SW480 (cell line): Measurements from ENCODE around the gene PML.

Experiments used
- DNase-seq: peaks from one replicate; pipeline ENCODE4 v3.0.0-alpha.2; 2016; ENCODE audit warnings: low spot score

Gene PML

DNA sequence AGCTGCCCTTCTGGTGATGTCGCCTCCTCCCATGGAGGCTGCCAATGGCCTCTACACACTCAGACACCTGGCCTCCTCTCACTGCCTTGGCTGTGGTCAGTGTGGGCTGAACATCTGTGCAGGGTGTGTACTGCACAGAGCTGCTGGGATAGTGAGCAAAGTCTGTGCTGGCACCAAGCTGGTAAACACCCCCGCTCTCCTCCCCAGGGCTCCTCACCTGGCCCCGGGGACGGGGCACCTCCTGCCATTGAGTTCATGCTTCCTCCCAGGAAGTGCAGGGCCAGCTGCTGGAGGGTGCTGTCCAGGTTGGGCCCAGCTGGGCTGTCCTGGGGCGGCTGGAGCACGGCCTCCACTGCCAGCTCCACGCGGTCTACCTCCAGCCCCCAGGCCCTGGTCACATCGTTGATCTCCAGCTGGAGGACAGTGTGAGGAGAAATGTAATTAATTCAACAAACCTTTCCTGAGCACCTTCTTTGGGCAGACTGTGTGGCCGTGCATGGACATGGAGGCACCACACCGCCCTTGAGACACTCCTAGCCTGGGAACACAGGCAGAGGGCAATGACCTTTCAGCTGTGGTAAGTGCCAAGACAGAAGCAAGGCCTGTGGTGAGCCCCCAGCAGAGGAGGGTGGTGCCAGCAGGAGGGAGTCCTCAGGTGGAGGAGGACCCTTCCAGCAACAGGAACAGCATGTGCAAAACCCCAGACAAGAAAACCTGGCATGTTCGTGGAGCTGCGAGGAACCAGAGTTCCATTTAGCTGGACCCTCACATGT, 9.2 kb upstream of the PML start:
- peak; percentile 62 for DNase-seq

DNA sequence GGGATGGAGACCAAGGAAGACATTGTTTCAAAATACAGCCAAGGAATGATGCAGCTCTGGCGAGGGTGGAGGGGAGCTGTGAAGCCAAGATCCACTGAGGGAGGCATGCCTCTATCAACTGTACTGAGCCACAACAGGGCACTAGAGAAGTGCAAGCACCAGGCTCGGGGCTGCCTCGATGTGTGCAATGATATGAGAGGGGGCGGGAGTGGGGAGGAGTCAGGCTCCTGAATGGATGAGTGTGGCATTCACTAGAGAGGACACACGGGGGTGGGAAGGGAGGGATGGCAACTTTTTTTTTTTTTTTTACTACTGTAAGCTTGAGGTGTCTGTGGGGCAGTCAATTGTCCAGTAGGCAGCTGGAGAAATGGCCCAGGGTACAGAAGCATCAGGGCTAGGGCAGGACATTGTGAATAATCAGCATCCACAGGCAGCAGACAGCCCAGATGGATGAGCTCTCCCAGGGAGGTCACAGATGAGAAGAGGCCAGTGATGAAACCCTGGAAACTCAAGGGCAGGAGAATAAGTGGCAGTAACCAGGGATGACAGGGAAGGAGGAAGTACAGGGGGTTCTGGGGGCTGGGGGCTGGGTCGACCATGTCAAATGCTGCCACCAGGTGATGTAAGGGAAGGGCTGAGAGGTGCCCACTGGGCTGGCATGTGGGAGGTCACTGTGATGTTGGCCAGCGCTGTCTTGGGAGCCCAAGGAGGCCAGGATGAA, 8.3 kb upstream of the PML start:
- DNase-seq = no peak

DNA sequence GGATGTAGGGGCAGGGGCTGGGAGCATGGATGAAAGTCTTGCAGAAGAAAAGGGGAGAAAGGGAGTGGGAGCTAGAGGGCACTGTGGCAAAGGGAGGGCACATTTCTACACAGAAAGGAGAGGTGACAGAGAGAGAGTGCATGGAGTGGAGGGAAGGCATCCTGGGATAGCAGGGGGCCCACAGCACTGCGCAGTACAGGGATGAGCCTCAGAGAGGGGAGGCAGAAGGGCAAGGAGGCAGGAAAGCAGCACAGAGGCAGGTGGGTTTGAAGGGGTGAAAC, 7.8 kb upstream of the PML start:
- no peak for DNase-seq

DNA sequence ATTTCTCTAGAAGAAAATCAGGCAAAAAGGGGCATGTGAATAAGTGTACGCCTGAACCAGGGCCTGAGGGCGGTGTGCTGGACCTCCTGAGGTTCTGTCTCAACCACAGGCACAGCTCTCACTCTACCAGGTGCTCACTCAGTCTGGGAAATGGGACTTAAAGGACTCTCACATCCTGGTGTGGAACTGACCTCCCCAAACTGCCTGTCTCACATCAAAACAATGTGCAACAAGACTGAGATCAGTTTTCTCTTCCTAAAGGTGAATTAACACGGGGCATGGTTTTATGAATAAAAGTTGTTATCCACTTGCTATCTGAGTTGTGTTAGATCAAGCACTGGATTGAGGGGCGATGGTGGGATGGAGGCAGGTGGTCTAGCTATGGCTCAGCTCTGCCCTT, 7.3 kb upstream of the PML start:
- DNase-seq = no peak

DNA sequence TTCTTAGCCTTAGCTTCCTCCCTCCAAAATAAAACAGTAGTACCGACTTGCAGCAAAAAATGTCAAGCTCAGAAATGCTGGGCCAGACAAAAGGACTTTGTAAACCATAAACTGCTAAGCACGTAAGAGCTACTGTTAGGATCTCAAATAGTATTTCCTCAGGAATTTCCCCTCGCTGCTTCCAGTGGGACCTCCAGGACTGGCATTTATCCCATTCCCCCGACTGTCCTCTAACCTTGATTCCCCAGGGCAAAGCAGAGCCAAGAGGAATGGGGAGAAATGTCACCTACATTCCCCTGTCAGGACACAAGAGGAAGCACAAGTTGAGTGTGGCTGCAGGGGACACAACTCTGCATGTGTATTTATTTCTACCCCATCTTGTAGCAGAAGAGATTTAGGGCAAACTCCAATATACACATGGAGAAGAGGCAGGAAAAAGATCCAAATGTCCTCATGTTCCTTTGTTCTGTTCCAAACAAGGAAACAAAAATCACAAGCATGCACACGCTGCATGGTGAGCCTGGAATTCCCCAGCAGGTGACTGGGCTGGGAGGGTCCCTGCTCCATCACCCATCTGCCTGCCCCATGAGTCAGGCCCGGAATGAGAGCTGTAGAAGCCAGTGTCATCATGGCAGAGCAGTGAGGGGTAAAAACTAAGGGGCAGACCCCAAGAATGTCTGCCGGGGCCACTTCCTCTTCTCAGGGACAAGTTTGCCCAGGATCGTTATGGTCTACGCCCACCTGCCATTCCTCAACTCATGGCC, 6.7 kb upstream of the PML start:
- DNase-seq = no peak

DNA sequence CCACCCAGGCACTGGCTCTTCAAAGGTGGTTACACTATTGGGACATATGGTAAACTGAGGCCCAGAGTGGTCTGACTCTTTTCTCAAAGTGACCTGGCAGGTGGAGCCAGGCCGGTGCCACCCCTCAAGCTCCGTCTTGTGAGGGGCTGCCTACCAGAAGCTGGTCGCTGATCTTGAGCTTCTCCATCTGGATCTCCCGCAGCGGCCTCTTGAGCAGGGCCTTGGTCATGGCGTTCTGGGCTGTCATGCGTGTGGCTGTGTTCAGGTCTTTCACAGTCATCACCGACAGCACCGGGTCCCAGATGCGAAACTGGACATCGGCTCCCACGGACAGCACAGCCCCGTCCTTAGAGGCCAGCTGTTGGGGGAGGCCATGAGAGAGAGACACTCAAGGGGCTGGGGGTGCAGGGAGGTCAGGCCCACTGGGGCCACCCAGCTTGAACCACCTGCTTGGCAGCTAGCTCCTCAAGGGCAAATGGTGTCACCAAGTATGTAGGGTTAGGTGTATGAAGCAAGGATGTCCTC, 6.0 kb upstream of the PML start:
- DNase-seq = no peak

DNA sequence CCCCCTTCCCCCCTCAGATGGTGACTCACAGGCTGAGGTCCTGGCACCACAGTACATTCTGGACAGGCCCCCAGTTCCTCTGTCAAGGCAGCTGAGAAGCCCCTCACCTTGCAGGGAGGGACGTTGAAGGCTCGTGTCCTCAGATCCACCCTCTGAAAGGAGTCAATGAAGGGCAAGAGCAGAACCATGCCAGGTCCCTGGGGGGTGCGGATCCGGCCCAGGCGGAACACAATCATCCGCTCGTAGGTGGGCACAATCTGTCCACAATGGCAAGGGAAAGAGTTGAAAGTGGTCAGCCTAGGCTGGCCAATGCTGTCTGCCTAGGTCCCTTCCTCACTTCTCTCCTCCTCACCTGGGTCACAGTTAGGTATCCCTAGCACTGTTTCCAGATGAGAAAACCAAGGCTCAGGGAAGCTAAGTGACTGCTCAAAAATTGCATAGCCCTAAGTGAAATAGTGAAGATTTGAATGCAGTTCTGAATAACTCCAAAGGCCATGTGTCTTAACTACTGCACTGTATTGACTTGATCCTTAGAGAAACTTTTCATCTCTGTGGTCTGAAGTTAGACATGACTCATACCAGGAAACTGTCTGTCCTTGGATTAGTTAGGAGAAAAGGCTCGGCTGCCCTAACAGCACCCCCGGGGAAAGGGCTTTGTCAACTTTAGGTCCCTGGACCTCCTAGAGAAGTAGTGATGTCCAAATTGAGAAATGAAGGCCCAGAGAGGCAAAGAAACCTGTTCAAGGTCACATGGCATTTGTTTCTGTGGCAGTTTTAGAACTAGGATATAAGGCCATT, 5.3 kb upstream of the PML start:
- peak; percentile 60 for DNase-seq

DNA sequence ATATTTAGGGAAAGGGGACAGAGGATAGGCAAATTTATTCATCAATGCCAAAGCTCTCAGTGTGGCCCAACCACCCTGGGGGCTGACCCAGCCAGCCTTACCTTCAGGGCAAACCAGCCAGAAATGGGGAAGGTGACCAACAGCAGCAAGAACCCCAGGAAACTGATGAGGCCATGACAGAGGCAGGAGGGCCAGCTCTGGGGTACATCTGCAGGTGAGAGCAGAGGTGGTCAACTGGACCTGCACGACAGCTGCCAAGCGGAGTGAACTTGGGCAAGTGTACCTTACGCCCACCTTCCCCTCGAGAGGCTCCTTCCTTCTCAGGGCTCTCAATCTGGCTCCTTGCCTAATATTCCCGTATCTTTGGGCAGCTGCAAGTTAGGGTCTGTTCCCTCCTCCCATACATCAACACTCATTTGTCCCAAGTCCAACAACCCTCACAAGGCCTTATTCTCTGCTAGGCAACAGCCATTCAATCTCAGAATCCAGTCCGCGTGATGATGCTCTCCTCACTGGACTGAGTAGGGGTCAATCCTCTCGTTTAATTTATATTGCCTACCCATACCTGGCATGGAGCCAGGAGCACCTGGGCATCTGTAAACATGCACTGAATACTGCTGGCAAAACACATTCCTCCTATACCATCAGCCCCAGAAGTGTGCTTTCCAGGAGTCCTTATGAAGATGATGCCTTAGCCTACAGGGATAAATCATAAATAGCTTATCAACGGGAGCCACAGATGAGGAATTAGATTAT, 4.1 kb upstream of the PML start:
- DNase-seq = no peak

DNA sequence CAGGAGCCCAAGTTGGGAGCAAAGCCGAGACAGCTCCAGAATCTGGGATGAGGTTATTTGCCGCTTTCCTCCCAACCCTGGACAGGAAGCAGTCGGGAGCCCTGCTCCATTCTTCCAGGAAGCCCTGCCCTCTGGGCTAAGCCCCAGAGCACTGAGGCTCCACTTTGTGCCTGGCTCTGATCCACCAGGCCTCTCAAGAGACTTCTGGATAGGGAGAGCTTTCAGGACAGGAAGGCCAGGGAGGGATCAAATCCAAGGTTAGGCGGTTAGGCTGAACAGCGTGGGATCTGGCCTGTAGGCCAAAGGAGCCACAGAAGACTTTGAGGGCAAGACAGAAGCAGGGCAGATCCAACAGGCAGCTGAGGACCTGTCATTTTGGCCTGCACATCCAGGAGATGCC, 3.3 kb upstream of the PML start:
- no peak for DNase-seq

DNA sequence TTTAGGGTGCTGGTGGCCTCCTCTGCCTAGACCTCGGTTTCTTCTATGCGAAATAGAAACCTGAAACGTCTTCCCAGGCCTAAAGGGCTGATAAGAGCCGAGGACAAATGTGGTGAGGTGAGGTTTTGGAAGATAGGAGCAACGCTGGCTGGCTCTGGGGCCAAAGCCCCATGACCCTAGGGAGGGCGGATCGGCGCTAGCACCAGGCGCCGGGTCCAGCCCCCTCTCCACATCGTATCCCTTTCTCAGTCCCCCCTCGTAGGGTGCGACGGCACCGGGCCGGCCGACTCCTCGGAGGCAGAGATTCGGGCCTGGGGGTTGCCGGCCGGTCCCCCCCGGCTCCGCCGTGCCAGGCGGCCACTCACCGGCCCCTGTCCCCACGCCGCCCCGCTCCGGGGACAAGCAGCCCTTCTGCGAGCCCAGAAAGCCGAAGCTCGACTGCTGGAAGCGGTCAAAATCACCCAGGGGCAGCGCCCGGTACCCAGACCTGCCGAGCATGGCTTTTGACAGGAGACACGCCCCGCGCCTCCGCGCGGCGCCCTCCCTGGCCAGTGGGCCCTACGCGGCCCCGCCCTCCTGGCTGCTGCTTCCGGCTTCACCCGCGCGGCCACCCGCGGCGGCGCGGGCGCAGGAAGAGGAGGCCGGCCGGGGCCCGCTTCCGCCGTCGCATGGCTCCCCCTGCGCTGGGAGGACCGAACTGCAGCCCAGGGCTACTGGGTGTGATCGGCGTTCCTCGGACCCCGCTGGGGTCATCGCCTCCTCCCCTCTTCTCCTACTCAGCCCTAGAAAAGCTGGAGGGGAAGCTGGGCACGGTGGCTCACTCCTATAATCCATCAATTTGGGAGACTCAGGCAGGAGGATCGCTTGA, 2.6 kb upstream of the PML start, which contains the start of gene STOML1:
Gene STOML1 (minus strand): TSS at position 570 of the 868 bp plus-strand sequence. CDS start 72 bp downstream, at position 498.
- DNase-seq = peak; percentile 89

DNA sequence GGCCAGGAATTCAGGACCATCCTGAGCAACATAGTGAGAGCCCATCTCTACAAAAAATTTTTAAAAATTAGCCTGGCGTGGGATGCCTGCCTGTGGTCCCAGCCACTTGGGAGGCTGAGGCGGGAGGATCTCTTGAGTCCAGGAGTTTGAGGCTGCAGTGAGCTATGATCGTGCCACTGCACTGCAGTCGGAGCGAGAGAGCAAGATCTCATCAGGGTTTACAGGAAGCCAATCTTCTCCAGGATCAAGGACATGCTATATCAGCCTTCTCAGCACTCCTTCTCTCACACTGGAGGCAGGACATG, 2.0 kb upstream of the PML start:
- DNase-seq = no peak

DNA sequence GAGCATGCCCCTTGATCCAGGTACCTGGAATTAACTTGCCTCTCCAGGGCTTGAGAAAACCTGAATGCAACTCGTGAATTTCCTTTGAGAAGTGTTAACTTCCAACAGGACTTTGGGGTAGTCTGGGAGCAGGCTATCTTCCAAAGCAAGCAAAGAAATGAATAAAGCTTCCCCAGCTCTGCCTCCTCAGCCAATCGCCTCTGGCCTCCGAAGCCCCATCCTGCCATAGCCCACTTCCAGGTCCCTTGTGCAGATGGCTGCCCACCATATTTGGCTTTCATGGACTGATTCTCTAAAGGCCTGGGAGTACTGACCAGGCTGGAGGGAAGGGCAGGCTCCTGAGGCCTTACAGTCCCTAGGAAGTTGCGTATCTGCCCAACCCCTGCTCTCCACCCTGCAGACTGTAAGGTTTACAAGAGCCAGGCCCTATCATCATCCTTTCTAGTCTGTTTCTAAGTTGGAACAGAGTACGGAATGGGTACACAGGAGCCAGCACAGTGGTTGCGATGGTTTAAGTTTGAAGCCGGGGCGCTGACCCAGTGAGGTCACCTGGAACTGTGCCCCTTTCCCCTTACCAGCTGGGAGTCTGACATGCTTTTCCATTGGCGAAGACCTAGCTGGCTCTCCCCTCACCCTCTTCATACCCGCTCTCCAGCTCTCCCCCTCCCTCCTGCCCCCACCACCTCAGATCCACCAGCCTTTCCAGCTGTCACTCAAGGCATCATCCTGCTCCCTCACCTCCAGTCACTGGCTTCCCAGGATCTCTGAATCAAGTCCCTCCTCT, 1.1 kb upstream of the PML start:
- DNase-seq = no peak

DNA sequence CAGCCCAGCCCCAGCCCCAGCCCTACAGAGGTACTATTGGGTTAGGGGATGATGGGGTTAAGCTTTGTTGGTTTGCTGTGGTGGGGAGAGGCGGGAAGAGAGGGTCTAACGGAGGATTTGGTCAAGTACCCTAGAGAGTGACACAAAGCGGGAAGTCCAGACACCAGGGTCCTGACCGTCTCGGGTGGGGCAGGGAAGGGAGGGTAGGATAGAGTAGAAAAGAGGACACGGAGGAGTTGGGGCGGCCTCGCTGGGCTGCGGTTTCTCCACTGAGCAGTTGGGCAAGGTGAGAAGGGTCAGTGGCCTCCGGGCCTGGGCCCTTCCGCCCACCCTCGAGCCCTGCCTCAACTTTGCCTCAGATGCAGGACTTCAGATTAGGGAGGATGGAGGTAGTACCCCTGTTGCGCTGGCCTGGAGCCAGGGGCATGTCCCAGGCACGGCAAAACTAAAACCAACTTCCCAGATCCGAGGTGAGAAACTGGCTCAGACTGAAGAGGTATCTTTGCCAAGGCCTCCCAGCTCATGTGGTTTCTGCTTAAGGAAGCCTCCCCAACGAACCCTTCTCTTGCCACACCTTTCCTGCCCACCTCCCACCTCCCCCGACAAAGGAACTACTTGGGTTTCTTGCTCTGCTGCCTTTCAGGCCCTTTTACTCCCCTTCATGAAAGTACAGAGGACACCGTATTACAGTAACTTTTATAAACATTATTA, 551 bp downstream of the PML start:
- DNase-seq = no peak

DNA sequence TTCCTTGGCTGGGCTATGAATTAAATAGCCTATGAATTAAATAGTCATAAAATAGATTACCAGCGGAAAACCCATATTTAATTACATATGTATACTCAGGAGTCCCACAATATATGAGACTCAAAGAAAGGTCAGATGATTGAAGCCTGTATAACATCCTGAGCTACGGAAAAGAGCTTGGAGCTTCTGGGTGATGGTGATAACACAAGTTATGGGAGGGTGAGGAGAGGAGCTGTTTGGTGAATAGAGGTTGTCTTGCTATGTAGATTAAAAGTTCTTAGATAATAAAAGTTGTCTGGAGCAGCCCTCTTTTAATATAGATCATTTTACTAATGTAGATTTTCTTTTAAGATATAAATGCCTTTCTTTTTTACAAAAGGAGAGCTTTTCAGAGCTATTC, 1.8 kb downstream of the PML start:
- no peak for DNase-seq

DNA sequence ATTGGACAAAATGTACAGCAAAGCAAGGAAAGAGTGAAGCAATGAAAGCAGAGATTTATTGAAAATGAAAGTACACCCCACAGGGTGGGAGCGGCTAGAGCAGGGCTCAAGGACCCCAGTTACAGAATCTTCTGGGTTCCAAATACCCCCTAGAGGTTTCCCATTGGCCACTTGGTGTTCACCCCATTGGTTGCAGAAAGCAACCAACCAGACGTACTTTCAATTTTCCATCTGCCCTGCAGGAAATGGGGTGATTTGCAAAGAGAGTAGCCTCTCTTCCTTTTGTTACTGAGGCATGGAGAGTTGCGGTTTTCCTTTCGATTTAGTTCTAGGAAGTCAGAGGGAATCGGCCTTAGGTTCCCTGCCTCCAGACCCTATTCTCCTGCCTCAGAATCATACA, 2.4 kb downstream of the PML start:
- no peak for DNase-seq

DNA sequence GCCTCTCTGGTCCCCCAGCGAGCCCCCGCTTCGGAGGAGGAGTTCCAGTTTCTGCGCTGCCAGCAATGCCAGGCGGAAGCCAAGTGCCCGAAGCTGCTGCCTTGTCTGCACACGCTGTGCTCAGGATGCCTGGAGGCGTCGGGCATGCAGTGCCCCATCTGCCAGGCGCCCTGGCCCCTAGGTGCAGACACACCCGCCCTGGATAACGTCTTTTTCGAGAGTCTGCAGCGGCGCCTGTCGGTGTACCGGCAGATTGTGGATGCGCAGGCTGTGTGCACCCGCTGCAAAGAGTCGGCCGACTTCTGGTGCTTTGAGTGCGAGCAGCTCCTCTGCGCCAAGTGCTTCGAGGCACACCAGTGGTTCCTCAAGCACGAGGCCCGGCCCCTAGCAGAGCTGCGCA, 3.5 kb downstream of the PML start:
- no peak for DNase-seq

DNA sequence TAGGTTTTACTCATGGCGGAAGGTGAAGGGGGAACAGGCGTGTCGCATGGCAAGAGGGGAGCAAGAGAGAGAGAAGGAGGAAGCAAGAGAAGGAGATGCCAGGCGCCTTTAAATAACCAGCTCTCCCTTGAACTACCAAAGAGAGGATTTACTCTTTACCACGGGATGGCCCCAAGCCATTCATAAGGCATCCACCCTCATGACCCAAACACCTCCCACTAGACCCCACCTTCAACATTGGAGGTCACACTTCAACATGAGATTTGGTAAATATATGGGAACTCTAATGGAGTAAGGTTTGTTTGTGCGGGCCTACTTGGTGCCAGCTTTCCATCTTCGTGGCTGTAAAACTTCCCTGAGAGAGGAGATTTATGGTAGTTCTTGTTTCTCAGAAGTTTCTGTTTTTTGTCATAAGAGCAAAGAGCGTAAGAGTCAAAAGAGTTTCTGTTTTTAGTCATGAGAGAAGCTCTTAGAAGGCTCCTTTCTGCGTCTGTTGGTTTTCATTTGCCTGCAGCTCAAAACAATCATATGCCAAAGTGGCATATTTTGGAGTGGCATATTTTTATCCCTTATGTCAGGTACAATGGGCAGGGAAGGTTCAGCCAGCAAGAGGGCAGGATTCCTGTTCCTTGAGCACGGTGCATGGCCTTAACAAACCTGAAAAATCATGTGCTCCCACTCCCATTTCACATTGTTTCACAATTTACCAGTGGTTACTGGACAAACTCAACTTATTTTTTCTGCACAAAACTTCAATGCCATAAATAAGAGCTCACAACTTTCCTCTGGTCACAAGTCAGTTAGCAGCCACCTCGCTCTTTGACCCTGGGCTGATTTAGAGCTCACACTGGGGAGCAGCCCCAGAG, 12.5 kb downstream of the PML start:
- DNase-seq = no peak

DNA sequence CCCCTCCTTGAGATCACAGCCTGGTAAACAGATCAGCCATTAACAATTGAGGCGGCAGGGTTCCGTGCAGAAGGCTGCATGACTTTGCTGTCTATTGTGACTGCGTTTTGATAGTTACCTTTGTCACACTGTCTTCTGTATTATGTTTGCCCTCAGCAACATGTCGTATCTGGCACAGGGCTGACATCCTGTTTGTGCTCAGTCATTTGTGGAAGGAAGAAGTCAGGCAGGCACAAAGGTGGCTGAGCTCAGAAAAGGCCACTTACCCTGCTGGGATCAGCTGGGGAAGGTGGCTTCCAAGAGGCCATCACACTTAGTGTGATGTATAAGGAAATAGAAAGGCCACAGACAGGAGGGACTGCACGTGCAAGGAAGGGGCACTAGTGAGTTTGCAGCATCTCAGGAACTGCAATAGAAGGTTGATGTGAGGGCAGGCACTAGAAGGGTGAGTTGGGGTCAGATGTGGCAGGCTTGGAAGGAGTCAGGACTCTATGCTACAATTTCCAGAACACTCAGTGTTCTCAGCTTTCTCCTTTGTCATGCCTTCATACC, 13.4 kb downstream of the PML start:
- no peak for DNase-seq
